ENCODE measurements around the gene PTPN14.

GRCh38 chr1:214466403-214467077, 84.9 kb downstream of the PTPN14 start:
- no peak for TF ChIP-seq CTCF (conservative IDR thresholded peaks at IDR 0.05; ENCODE audit: low read length)
- no peak for TF ChIP-seq EZH2phosphoT487 (IDR thresholded peaks at IDR 0.05; ENCODE audit: borderline replicate concordance)
